Astrocyte (in vitro differentiated cells and primary cell): ENCODE data around the gene SAP130. TPM values are rescaled to one million over a fixed set of nuclear protein-coding genes. Genes with fewer than 3 reads are reported as not detected.

ENCODE experiments used
- DNase-seq: peaks from one replicate; pipeline ENCODE4 v3.0.0-alpha.2; 2010; ENCODE audit warnings: low read depth
- FAIRE-seq: peaks from 2 replicates; lab custom pipeline; 2011; peaks lifted over from hg19 to GRCh38; lab: Jason Lieb, UNC
- H2AFZ ChIP-seq: 2 replicates; pipeline ENCODE4 v1.6.0; 2012; ENCODE audit warnings: low read depth, low read length, inconsistent platforms
- H3K27ac ChIP-seq: 2 replicates; pipeline ENCODE4 v1.5.1; 2011; ENCODE audit warnings: low read depth, low read length, inconsistent platforms
- H3K27me3 ChIP-seq: 2 replicates; pipeline ENCODE4 v1.6.0; 2011; ENCODE audit warnings: low read length, inconsistent platforms; ENCODE audit not compliant: insufficient read depth
- H3K36me3 ChIP-seq: 2 replicates; pipeline ENCODE4 v1.5.1; 2011; ENCODE audit warnings: low read length, inconsistent platforms; ENCODE audit not compliant: insufficient read depth
- H3K4me1 ChIP-seq: 2 replicates; pipeline ENCODE4 v1.5.1; 2011; ENCODE audit warnings: low read length, inconsistent platforms; ENCODE audit not compliant: insufficient read depth
- H3K4me2 ChIP-seq: 2 replicates; pipeline ENCODE4 v1.6.0; 2012; ENCODE audit warnings: low read length, inconsistent platforms
- H3K4me3 ChIP-seq: 2 replicates; pipeline ENCODE4 v1.5.1; 2011; ENCODE audit warnings: low read depth, mild to moderate bottlenecking, low read length, inconsistent platforms; ENCODE audit not compliant: insufficient read depth
- H3K79me2 ChIP-seq: 2 replicates; pipeline ENCODE4 v1.6.0; 2012; ENCODE audit warnings: mild to moderate bottlenecking, low read length, inconsistent platforms; ENCODE audit not compliant: insufficient read depth
- H3K9ac ChIP-seq: 2 replicates; pipeline ENCODE4 v1.6.0; 2012; ENCODE audit warnings: mild to moderate bottlenecking, low read length, inconsistent platforms
- H3K9me3 ChIP-seq: 2 replicates; pipeline ENCODE4 v1.5.1; 2012; ENCODE audit warnings: low read depth, mild to moderate bottlenecking, low read length, inconsistent platforms; ENCODE audit not compliant: insufficient read depth
- H4K20me1 ChIP-seq: 2 replicates; pipeline ENCODE4 v1.6.0; 2012; ENCODE audit warnings: low read length, inconsistent platforms; ENCODE audit not compliant: insufficient read depth
- H3K27ac Mint-ChIP-seq: one replicate; pipeline ENCODE4 v1.8.0; 2021; ENCODE audit warnings: mild to moderate bottlenecking, mixed read lengths; ENCODE audit not compliant: unreplicated experiment
- H3K27me3 Mint-ChIP-seq: one replicate; pipeline ENCODE4 v1.8.0; 2021; ENCODE audit warnings: low read depth, mixed read lengths; ENCODE audit not compliant: unreplicated experiment
- H3K36me3 Mint-ChIP-seq: one replicate; pipeline ENCODE4 v1.8.0; 2021; ENCODE audit warnings: low read depth, mixed read lengths; ENCODE audit not compliant: unreplicated experiment
- H3K4me1 Mint-ChIP-seq: one replicate; pipeline ENCODE4 v1.8.0; 2021; ENCODE audit warnings: low read depth, mixed read lengths; ENCODE audit not compliant: unreplicated experiment
- H3K4me3 Mint-ChIP-seq: one replicate; pipeline ENCODE4 v1.8.0; 2021; ENCODE audit warnings: mild to moderate bottlenecking, moderate library complexity, mixed read lengths; ENCODE audit not compliant: unreplicated experiment
- H3K9me3 Mint-ChIP-seq: one replicate; pipeline ENCODE4 v1.8.0; 2021; ENCODE audit warnings: mild to moderate bottlenecking, mixed read lengths; ENCODE audit not compliant: unreplicated experiment
- CTCF ChIP-seq: IDR thresholded peaks from 2 replicates; pipeline ENCODE4 v1.5.1; 2011; ENCODE audit warnings: low read depth, mild to moderate bottlenecking, inconsistent platforms, low read length, moderate library complexity; ENCODE audit not compliant: insufficient read depth
- EZH2 ChIP-seq: IDR thresholded peaks from 2 replicates; pipeline ENCODE4 v1.6.1; 2012; ENCODE audit warnings: mild to moderate bottlenecking, low read length, inconsistent platforms; ENCODE audit not compliant: insufficient read depth
- total RNA-seq: library from RNA; stranded (reverse); gene quantifications from 2 replicates; pipeline ENCODE4 v1.2.1, GENCODE V29; 2021

Gene SAP130
- total RNA-seq, 1 donor from 2014 or later, result 24.6 TPM

- Histone ChIP-seq H3K27ac (no peak overlapping the region), H3K36me3 (no peaks in the 10 kb centered on the region), H4K20me1 (no peaks in the 10 kb centered on the region), H3K27me3 (no peaks in the 10 kb centered on the region), H2AFZ (no peak overlapping the region), H3K4me1 (no peaks in the 10 kb centered on the region), H3K4me2 (no peak overlapping the region), H3K9me3 (no peaks in the 10 kb centered on the region), H3K79me2 (no peaks in the 10 kb centered on the region), H3K9ac (no peak overlapping the region), H3K4me3 (no peak overlapping the region)
- no peaks in the 10 kb centered on the region for H3K36me3 Mint-ChIP-seq
- H3K4me3 Mint-ChIP-seq, result no peak overlapping the region
- no peaks in the 10 kb centered on the region for H3K4me1 Mint-ChIP-seq
- peaks cover 5% of the 10 kb centered on the region for H3K27me3 Mint-ChIP-seq
- no peak overlapping the region for H3K27ac Mint-ChIP-seq
- FAIRE-seq, result no peak
- no peaks in the 10 kb centered on the region for H3K9me3 Mint-ChIP-seq
- TF ChIP-seq CTCF, result no peak
- no peak for TF ChIP-seq EZH2
- no peak for DNase-seq
Observed at GRCh38 chr2:127897531-127898211, 130.2 kb downstream of the SAP130 start.

GRCh38 chr2:127893494-127893893 is 134.4 kb downstream of the SAP130 start:
- no peaks in the 10 kb centered on the region for H3K4me1 ChIP-seq
- H3K9me3 Mint-ChIP-seq, result no peaks in the 10 kb centered on the region
- H3K4me1 Mint-ChIP-seq, result no peaks in the 10 kb centered on the region
- no peaks in the 10 kb centered on the region for H4K20me1 ChIP-seq
- H3K27me3 Mint-ChIP-seq, result peaks cover 2% of the 10 kb centered on the region
- no peak for DNase-seq
- no peak overlapping the region for H3K4me3 Mint-ChIP-seq
- H3K36me3 ChIP-seq, result no peaks in the 10 kb centered on the region
- H2AFZ ChIP-seq, result no peak overlapping the region
- peaks cover 3% of the 10 kb centered on the region for H3K79me2 ChIP-seq
- no peak overlapping the region for H3K9ac ChIP-seq
- H3K4me3 ChIP-seq, result no peak overlapping the region
- no peak overlapping the region for H3K27ac ChIP-seq
- H3K4me2 ChIP-seq, result no peak overlapping the region
- TF ChIP-seq CTCF (no peak), EZH2 (no peak)
- FAIRE-seq, result no peak
- no peaks in the 10 kb centered on the region for H3K27me3 ChIP-seq
- H3K36me3 Mint-ChIP-seq, result peaks cover 4% of the 10 kb centered on the region
- H3K27ac Mint-ChIP-seq, result no peak overlapping the region
- H3K9me3 ChIP-seq, result no peaks in the 10 kb centered on the region

- Histone ChIP-seq H3K27ac (no peak overlapping the region), H3K79me2 (peaks cover 6% of the 10 kb centered on the region), H3K27me3 (no peaks in the 10 kb centered on the region), H2AFZ (no peak overlapping the region), H3K4me1 (no peaks in the 10 kb centered on the region), H3K4me3 (no peak overlapping the region), H3K9me3 (no peaks in the 10 kb centered on the region), H4K20me1 (no peaks in the 10 kb centered on the region), H3K36me3 (no peaks in the 10 kb centered on the region), H3K4me2 (no peak overlapping the region), H3K9ac (no peak overlapping the region)
- no peak overlapping the region for H3K27ac Mint-ChIP-seq
- no peak for TF ChIP-seq EZH2
- no peak for TF ChIP-seq CTCF
- no peak overlapping the region for H3K4me3 Mint-ChIP-seq
- DNase-seq, result no peak
- H3K36me3 Mint-ChIP-seq, result peaks cover 4% of the 10 kb centered on the region
- no peaks in the 10 kb centered on the region for H3K4me1 Mint-ChIP-seq
- H3K9me3 Mint-ChIP-seq, result no peaks in the 10 kb centered on the region
- H3K27me3 Mint-ChIP-seq, result no peaks in the 10 kb centered on the region
- no peak for FAIRE-seq
Observed at GRCh38 chr2:127893033-127893432, 134.8 kb downstream of the SAP130 start.
